Coronary artery (tissue), 2 donors: ENCODE data around the gene MSX1.
A peak's percentile ranks its signal among the peaks of the same experiment; 100 is the strongest.

Experiments
- DNase-seq: peaks from one replicate; pipeline ENCODE4 v3.0.0-alpha.2; 2017; ENCODE audit warnings: low spot score
- H3K27ac ChIP-seq, 2 donors: fragments of 200-600 bp; sonication (generic); one replicate each; pipeline ENCODE4 v1.5.1; 2016 to 2019
- H3K4me3 ChIP-seq: fragments of 200-600 bp; sonication (generic); 2 replicates; pipeline ENCODE4 v1.5.1; 2016; ENCODE audit warnings: mild to moderate bottlenecking, moderate library complexity
- TF ChIP-seq, protein P1 (sequence below): fragments of 200-600 bp; sonication (generic); IDR thresholded peaks from one replicate; pipeline ENCODE4 v1.5.1; 2019; ENCODE audit warnings: antibody characterized with exemption

MSX1 gene

DNA sequence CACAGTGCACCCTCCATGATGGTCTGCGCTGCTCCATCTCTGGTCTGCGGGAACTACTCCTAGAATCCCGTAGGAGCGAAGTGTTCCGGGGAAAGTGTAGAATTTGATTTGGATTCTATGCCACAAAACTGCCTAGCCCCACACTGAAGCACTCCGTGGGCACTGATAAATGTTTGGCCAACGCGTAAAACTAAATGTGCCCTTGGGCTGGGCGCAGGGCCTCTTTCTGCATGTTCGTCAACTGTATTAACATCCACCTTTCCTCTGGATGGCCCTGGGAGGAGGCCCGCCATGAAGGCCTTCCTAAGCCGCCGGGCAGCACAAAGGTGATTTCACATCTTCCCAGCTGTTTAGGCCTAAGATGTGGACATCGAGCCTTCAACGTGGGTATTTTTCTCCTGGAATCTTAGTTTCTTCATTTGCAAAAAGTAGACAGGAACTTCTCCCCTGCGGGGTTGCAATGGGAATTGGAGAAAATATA, 2.6 kb downstream of the MSX1 start:
- no peak overlapping the region for H3K27ac ChIP-seq
- no peak for DNase-seq
- TF ChIP-seq, protein P1, sequence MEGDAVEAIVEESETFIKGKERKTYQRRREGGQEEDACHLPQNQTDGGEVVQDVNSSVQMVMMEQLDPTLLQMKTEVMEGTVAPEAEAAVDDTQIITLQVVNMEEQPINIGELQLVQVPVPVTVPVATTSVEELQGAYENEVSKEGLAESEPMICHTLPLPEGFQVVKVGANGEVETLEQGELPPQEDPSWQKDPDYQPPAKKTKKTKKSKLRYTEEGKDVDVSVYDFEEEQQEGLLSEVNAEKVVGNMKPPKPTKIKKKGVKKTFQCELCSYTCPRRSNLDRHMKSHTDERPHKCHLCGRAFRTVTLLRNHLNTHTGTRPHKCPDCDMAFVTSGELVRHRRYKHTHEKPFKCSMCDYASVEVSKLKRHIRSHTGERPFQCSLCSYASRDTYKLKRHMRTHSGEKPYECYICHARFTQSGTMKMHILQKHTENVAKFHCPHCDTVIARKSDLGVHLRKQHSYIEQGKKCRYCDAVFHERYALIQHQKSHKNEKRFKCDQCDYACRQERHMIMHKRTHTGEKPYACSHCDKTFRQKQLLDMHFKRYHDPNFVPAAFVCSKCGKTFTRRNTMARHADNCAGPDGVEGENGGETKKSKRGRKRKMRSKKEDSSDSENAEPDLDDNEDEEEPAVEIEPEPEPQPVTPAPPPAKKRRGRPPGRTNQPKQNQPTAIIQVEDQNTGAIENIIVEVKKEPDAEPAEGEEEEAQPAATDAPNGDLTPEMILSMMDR, result no peak
- H3K4me3 ChIP-seq, result no peak overlapping the region

DNA sequence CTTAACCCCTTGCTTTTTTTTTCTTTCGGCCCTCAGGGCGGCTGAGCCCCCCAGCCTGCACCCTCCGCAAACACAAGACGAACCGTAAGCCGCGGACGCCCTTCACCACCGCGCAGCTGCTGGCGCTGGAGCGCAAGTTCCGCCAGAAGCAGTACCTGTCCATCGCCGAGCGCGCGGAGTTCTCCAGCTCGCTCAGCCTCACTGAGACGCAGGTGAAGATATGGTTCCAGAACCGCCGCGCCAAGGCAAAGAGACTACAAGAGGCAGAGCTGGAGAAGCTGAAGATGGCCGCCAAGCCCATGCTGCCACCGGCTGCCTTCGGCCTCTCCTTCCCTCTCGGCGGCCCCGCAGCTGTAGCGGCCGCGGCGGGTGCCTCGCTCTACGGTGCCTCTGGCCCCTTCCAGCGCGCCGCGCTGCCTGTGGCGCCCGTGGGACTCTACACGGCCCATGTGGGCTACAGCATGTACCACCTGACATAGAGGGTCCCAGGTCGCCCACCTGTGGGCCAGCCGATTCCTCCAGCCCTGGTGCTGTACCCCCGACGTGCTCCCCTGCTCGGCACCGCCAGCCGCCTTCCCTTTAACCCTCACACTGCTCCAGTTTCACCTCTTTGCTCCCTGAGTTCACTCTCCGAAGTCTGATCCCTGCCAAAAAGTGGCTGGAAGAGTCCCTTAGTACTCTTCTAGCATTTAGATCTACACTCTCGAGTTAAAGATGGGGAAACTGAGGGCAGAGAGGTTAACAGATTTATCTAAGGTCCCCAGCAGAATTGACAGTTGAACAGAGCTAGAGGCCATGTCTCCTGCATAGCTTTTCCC, 3.4 kb downstream of the MSX1 start:
- H3K27ac ChIP-seq, result no peak overlapping the region
- H3K4me3 ChIP-seq, result no peak overlapping the region
- DNase-seq, result no peak
- TF ChIP-seq, protein P1, result no peak

DNA sequence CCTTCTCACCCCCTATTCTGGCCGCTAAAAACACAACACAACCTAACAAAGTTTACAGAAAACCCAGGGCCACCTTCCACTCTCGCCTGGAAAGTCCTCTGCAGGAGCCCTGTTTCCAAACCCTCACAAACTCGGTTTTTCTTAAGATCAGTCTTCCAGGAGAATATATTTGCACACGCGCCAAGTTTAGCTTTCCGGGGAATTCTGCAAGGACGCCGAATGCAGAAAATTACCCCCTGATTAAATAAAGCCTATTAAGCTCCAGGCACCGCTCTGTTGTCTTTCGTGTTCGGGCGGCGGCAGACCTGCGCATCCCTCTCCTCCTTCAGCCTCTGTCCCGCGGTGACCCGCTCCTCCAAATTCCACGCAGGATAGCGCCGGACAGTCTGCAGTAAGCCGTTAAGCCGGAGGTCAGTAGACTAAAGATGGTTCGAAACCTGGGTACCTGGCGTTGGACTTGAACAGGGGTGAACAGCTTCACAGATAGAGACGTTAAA, 5.0 kb downstream of the MSX1 start:
- TF ChIP-seq, protein P1, result no peak
- no peak overlapping the region for H3K27ac ChIP-seq
- no peak overlapping the region for H3K4me3 ChIP-seq
- no peak for DNase-seq

DNA sequence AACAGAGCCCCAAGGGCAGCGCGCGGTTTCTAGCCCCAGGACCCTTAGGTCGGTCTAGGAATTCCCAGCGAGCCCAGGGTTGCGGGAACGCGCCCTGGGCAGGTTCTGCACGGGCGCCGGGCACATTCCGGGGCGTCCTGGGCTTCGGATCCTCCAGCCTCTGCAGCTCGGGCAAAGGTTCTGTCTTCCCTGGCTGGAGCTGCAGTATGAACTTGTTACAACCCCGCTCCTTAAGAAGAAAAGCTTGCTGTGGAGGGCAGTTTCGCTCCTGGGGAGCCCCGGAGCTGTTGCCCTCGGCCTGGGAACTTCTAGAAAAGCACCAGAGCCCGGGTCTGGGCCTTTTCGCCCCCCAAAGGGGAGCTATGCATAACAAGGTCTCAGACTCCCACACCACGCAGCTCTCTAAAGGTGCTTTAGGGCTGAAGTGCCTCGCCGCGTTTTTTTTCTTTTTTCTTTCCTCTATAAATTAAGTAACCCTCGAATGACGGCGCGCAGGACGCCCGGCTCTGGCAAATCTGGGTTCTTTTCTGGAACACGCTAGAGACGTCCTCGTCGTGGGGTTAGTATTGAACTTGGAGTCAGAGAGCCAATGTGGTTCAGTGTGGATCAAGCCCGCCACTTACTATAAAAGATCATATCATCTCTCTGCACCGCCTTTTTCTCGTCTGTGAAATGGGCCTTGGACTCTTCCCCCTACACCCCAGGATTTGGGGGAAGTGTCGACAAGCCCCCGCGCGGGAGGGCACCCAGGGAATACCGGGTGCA, 5.7 kb downstream of the MSX1 start:
- TF ChIP-seq, protein P1, result no peak
- H3K27ac ChIP-seq, result no peak overlapping the region
- H3K4me3 ChIP-seq, result peak overlapping the region; percentile 61
- no peak for DNase-seq

DNA sequence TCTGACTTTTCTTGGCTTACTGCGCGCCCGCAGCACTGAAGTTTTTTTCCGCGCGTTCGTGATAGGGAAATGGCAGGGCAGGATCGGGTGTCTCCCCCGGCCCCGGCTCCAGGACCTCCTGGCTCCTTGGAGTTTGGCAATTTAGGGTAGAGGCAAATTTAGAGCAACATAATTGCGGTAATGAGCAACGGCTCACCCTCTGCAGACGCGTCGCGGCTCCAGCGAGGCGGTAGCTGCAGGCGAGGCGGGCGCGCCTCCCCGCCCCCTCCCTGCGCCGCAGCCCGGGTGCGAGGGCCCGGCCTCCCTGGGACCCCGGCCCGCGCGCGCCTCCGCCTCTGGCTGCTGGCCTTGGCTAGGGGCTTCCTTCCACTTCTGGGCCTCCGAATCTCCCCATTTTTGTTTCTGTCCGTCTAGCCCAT, 6.2 kb downstream of the MSX1 start:
- Histone ChIP-seq H3K4me3 (peak overlapping the region; percentile 61), H3K27ac (no peak overlapping the region)
- DNase-seq, result no peak
- TF ChIP-seq, protein P1, result no peak

DNA sequence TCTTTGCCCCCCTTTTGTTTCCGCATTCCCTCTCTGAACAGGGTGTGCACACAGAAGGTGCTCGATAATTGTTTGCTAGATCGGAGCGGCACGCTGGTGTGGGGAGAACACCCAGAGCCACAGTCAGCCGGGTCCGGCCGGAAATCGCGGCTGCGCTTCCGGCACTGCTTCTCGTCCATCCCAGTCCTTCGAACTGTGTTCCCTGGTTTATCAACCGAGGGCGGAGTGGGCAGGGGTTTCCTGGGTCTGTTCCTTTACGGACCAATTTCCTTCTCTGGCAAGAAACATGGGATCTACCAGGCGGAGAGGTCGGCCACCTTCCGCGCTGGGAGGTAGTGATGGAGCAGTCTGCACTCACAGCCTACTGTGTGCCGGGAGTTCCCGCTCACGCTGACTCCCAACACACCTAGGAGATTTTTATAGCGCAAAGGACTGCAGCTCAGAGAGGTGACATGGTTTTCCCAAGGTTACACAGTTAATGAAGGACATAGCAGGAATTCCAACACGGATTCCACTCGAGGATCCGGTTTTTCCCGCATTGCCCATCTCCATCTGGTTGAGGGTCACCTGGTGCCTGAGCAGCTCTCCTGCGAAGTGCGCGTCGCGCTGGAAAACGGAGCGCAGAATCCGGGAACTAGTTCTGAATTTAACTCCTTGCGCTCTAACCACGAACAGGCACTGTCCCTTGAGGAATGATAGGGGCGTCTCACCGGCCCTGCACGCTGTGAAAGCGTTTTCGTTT, 6.8 kb downstream of the MSX1 start:
- peak overlapping the region; percentile 61 for H3K4me3 ChIP-seq
- DNase-seq, result no peak
- TF ChIP-seq, protein P1, result no peak
- no peak overlapping the region for H3K27ac ChIP-seq
